K562 (cell line): ENCODE measurements around the gene ATXN10. TPM values are rescaled to one million over a fixed set of nuclear protein-coding genes. Genes with fewer than 3 reads are reported as not detected.

Source experiments
- ATAC-seq: fragments of 200-7000 bp; cut with Tn5 transposase; 3 replicates; pipeline ENCODE4 v1.9.1; 2020; ENCODE audit warnings: moderate library complexity
- BruUV-seq: library from RNA; stranded (reverse); fragments of 400-500 nt; replicated peaks from 2 replicates; lab custom pipeline; 2021; lab: Mats Ljungman, UMichigan
- CTCF ChIA-PET: fragments of 300-600 bp; formaldehyde crosslinking; extraction: SDS; loops from one replicate; lab custom pipeline; 2021; ENCODE audit warnings: low intra/inter-chr PET ratio; lab: Yijun Ruan, JAX
- POLR2A ChIA-PET: fragments of 300-600, 350-650 bp; sonication (Branson Sonifier 250); formaldehyde crosslinking; extraction: SDS; loops from one replicate; lab custom pipeline; 2021; ENCODE audit warnings: antibody characterized with exemption, inconsistent platforms; lab: Yijun Ruan, JAX
- DNase-seq, 4 experiments: peaks; one replicate each; pipeline versions ENCODE4 v3.0.0 to v3.0.0-alpha.2; 2011 to 2018; ENCODE audit warnings: low spot score in 3 of 4, mixed read lengths in 3 of 4; ENCODE audit errors: extremely low read depth in 1 of 4
- FAIRE-seq: peaks from 2 replicates; lab custom pipeline; 2011; peaks lifted over from hg19 to GRCh38; lab: Jason Lieb, UNC
- H2AFZ ChIP-seq: 2 replicates; pipeline ENCODE4 v1.6.0; 2011; ENCODE audit warnings: low read depth, low read length, control low read depth, inconsistent platforms
- H3K27ac ChIP-seq: fragments of 200-600 bp; 3 replicates; pipeline ENCODE4 v1.8.0; 2011; ENCODE audit warnings: low read depth, mild to moderate bottlenecking, control low read depth, inconsistent platforms, low read length, moderate library complexity, mixed read lengths; ENCODE audit errors: extremely low read depth
- H3K27me3 ChIP-seq, 2 experiments: fragments of 300-600 bp in 1 of 2; 2 replicates in 1 of 2; 3 replicates in 1 of 2; pipeline versions ENCODE4 v1.6.0 to v1.8.0; 2011; ENCODE audit warnings: inconsistent platforms in 2 of 2, low read length in 2 of 2, mild to moderate bottlenecking in 1 of 2, mixed read lengths in 1 of 2, moderate library complexity in 1 of 2; ENCODE audit not compliant: control insufficient read depth in 2 of 2, insufficient read depth in 2 of 2
- H3K36me3 ChIP-seq: fragments of 300-600 bp; 3 replicates; pipeline ENCODE4 v1.8.0; 2011; ENCODE audit warnings: mild to moderate bottlenecking, low read length, inconsistent platforms; ENCODE audit not compliant: control insufficient read depth, insufficient read depth
- H3K4me1 ChIP-seq, 2 experiments: fragments of 200-600 bp in 1 of 2; replicated peaks in 1 of 2; 2 replicates in 1 of 2; 3 replicates in 1 of 2; pipeline versions ENCODE4 v1.5.1 to v1.8.0; 2011; ENCODE audit warnings: inconsistent platforms in 2 of 2, low read length in 2 of 2, mild to moderate bottlenecking in 1 of 2, mixed read lengths in 1 of 2, moderate library complexity in 1 of 2; ENCODE audit not compliant: control insufficient read depth in 2 of 2, insufficient read depth in 2 of 2
- H3K4me2 ChIP-seq: 2 replicates; pipeline ENCODE4 v1.6.1; 2011; ENCODE audit warnings: low read length, control low read depth, inconsistent platforms, mixed read lengths; ENCODE audit not compliant: insufficient read depth
- H3K4me3 ChIP-seq: fragments of 200-600 bp; sonication (generic), shearing (Covaris generic); 2 replicates; pipeline ENCODE4 v1.5.1; 2016; ENCODE audit warnings: control low read depth, inconsistent platforms
- H3K79me2 ChIP-seq: fragments of 200-600 bp; 3 replicates; pipeline ENCODE4 v1.8.0; 2011; ENCODE audit warnings: low read length, inconsistent platforms; ENCODE audit not compliant: control insufficient read depth, insufficient read depth
- H3K9ac ChIP-seq, 2 experiments: 2 replicates each; pipeline versions ENCODE4 v1.6.0 to v1.6.1; 2011; ENCODE audit warnings: low read depth in 2 of 2, low read length in 2 of 2, control low read depth in 1 of 2, inconsistent platforms in 1 of 2, mild to moderate bottlenecking in 1 of 2, mixed read lengths in 1 of 2; ENCODE audit not compliant: insufficient read depth in 1 of 2
- H3K9me1 ChIP-seq: one replicate; pipeline ENCODE4 v1.6.0; 2011; ENCODE audit warnings: inconsistent platforms, mild to moderate bottlenecking, low read length, moderate library complexity; ENCODE audit not compliant: control insufficient read depth, insufficient read depth
- H3K9me3 ChIP-seq: replicated peaks from 2 replicates; pipeline ENCODE4 v1.5.1; 2011; ENCODE audit warnings: low read depth, low read length, inconsistent platforms; ENCODE audit not compliant: control insufficient read depth, insufficient read depth
- H4K20me1 ChIP-seq: replicated peaks from 2 replicates; pipeline ENCODE4 v1.6.1; 2011; ENCODE audit warnings: low read length, inconsistent platforms, mixed read lengths; ENCODE audit not compliant: control insufficient read depth, insufficient read depth
- PHTF2 ChIP-seq: fragments of 250-450 bp; sonication (Bioruptor Pico); IDR thresholded peaks from 2 replicates; pipeline ENCODE4 v1.5.0; 2021; ENCODE audit warnings: mild to moderate bottlenecking
- WGBS: fragments of 100-300 bp; shearing (Covaris generic); methylation state at CpG from one replicate; pipeline ENCODE4 v1.1.6; 2016; ENCODE audit warnings: low coverage, mixed read lengths; ENCODE audit not compliant: insufficient coverage; ENCODE audit errors: missing lambda C conversion rate; 5-methylcytosine and 5-hydroxymethylcytosine counted together
- in situ Hi-C: fragments of 300-500 bp; cut with MboI; formaldehyde crosslinking; loops from 4 replicates; pipeline ENCODE4 v1.15.0; 2018; ENCODE audit warnings: inconsistent platforms, mixed read lengths
- intact Hi-C: fragments of 100-400 bp; cut with micrococcal nuclease; formaldehyde crosslinking; loops from 2 replicates; pipeline ENCODE4 v1.14.2; 2022
- polyA plus RNA-seq, 8 experiments: library from polyadenylated mRNA; depleted of rRNA in 4 of 8; stranded (reverse) in 5 of 8; unstranded in 3 of 8; fragments of >200 nt; fragmentation: Nextera tagmentation in 2 of 8; fragmentation: Illumina TruSeq in 1 of 8; extraction: Ambion mirVana in 2 of 8; extraction: Trizol in 1 of 8; gene quantifications; 2 replicates each; pipeline versions ENCODE4 v1.2.1 to v1.2.3, GENCODE V29; 2011 to 2014; ENCODE audit warnings: inconsistent platforms in 1 of 8, missing spikeins in 1 of 8
- total RNA-seq, 7 experiments: library from RNA; depleted of rRNA in 6 of 7; stranded (reverse); fragments of >200 nt in 6 of 7; fragmentation: Illumina TruSeq in 2 of 7; extraction: Trizol in 2 of 7; gene quantifications; 2 replicates each; pipeline versions ENCODE4 v1.2.1 to v1.2.3, GENCODE V29; 2011 to 2021; ENCODE audit warnings: low replicate concordance in 1 of 7
- TF ChIP-seq, protein P1 (sequence below): sonication (generic); IDR thresholded peaks from 2 replicates; pipeline ENCODE4 v1.6.1; 2016
- TF ChIP-seq, protein P2 (sequence below): fragments of 450-650 bp; IDR thresholded peaks from 2 replicates; pipeline ENCODE4 v1.6.1; 2016; ENCODE audit warnings: antibody characterized with exemption

The ATXN10 gene
- total and polyA plus RNA-seq, 9 of the 15 experiments (the other 6 are each of a cell fraction or from before 2014, with no cell fraction given) = 11.5 to 190 (median 33.6) TPM

DNA sequence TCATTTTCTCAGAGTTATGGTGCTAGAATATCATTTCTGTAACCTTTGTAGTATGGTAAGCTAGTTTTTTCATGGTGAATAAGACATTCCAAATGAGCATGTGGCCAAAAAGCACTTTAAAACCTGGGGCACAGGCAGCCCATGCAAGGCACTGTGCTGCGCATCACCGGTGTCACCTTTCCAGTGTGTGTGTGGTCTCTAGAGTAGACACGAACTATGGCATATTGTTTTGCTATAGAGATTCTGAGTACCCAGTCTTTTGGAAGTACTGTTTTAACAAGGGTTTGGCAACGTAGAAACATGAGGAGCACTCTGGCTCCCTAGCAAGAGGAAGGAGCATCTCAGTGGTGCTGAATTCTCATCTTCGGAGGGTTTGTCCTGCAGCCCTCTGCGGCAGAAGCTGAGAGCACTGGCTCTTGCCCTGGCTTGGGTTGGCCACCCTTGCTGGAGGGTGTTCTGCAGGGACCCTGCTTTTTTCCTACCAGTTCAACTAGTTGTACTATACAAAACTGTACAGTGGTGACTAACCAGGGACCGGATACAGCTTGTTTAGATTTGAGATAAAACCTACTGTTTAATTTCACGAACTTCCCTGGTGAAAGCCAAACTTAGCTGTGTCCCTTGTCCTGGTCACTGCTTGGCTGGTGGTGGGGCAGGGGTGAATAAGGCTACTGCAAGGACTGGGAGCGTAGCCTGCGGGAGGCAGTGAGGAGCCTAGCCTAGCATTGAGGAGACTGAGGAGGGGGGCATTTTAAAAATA lies 135.7 kb downstream of the ATXN10 start:
- DNase-seq (no peak), FAIRE-seq (no peak), ATAC-seq (no peak)
- BruUV-seq = no TSS peak
- Histone ChIP-seq H3K9me1 (no peaks in the 10 kb centered on the region), H2AFZ (no peak overlapping the region), H3K4me2 (no peak overlapping the region), H3K36me3 (0 out of 3 replicates have a peak, but pooled peaks cover 12% of the 10 kb centered on the region), H3K4me1 (no peaks in the 10 kb centered on the region), H4K20me1 (no peaks in the 10 kb centered on the region), H3K4me3 (no peak overlapping the region), H3K79me2 (no peaks in the 10 kb centered on the region), H3K27me3 (no peaks in the 10 kb centered on the region), H3K9me3 (no peaks in the 10 kb centered on the region), H3K27ac (no peak overlapping the region), H3K9ac (no peak overlapping the region)
- intact Hi-C loops = no loop called here
- in situ Hi-C loops = no loop called here
- ChIA-PET CTCF (no interaction called here), POLR2A (interaction anchor here (0.7 kb wide), 1 partner anchor 25 kb away, joined by 3 read pairs; no protein-coding TSS in a partner anchor)
- 78% methylated on average over 10 of the region's 10 CpGs for WGBS
- TF ChIP-seq, protein P1, sequence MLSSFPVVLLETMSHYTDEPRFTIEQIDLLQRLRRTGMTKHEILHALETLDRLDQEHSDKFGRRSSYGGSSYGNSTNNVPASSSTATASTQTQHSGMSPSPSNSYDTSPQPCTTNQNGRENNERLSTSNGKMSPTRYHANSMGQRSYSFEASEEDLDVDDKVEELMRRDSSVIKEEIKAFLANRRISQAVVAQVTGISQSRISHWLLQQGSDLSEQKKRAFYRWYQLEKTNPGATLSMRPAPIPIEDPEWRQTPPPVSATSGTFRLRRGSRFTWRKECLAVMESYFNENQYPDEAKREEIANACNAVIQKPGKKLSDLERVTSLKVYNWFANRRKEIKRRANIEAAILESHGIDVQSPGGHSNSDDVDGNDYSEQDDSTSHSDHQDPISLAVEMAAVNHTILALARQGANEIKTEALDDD = peak; percentile 13; the same call in 1 of the 2 replicates
- TF ChIP-seq PHTF2 (CRISPR knock-in tag) = no peak
- TF ChIP-seq, protein P2, sequence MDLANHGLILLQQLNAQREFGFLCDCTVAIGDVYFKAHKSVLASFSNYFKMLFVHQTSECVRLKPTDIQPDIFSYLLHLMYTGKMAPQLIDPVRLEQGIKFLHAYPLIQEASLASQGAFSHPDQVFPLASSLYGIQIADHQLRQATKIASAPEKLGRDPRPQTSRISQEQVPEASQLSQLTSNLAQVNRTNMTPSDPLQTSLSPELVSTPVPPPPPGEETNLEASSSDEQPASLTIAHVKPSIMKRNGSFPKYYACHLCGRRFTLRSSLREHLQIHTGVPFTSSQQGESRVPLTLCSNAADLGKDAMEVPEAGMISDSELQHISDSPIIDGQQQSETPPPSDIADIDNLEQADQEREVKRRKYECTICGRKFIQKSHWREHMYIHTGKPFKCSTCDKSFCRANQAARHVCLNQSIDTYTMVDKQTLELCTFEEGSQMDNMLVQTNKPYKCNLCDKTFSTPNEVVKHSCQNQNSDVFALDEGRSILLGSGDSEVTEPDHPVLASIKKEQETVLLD = no peak
